Mesenchymal stem cell (in vitro differentiated cells and primary cell): Measurements from ENCODE around the gene STK33. TPM values are rescaled to one million over a fixed set of nuclear protein-coding genes. Genes with fewer than 3 reads are reported as not detected.

Experiments
- DNase-seq: peaks from one replicate; pipeline ENCODE4 v3.0.0-alpha.2; 2013
- H2AFZ ChIP-seq: one replicate; pipeline ENCODE4 v1.6.1; 2013; ENCODE audit warnings: low read depth, mild to moderate bottlenecking, control low read depth, inconsistent platforms, low read length, moderate library complexity
- H2AK5ac ChIP-seq: 2 replicates; pipeline ENCODE4 v1.6.1; 2013; ENCODE audit warnings: low read length, moderate library complexity, mild to moderate bottlenecking, inconsistent platforms; ENCODE audit not compliant: severe bottlenecking
- H2BK120ac ChIP-seq: one replicate; pipeline ENCODE4 v1.6.1; 2013; ENCODE audit warnings: low read depth, mild to moderate bottlenecking, inconsistent platforms, low read length, moderate library complexity
- H2BK12ac ChIP-seq, 2 experiments: one replicate each; pipeline ENCODE4 v1.6.1; 2013; ENCODE audit warnings: inconsistent platforms in 2 of 2, low read length in 2 of 2, mild to moderate bottlenecking in 2 of 2, moderate library complexity in 2 of 2, control low read depth in 1 of 2
- H2BK15ac ChIP-seq: one replicate; pipeline ENCODE4 v1.6.1; 2013; ENCODE audit warnings: mild to moderate bottlenecking, low read depth, inconsistent platforms; ENCODE audit not compliant: poor library complexity, severe bottlenecking
- H2BK5ac ChIP-seq: 2 replicates; pipeline ENCODE4 v1.6.1; 2013; ENCODE audit warnings: low read depth, mild to moderate bottlenecking, low read length, control low read depth, inconsistent platforms; ENCODE audit not compliant: poor library complexity, severe bottlenecking
- H3K14ac ChIP-seq, 2 experiments: one replicate each; pipeline ENCODE4 v1.6.1; 2013; ENCODE audit warnings: inconsistent platforms in 2 of 2, low read length in 2 of 2, control low read depth in 1 of 2, mild to moderate bottlenecking in 1 of 2, moderate library complexity in 1 of 2
- H3K18ac ChIP-seq, 2 experiments: one replicate each; pipeline ENCODE4 v1.6.1; 2013; ENCODE audit warnings: inconsistent platforms in 2 of 2, low read length in 2 of 2, control low read depth in 1 of 2, low read depth in 1 of 2, mild to moderate bottlenecking in 1 of 2
- H3K23ac ChIP-seq, 2 experiments: one replicate each; pipeline ENCODE4 v1.6.1; 2013; ENCODE audit warnings: inconsistent platforms in 2 of 2, low read length in 2 of 2, mild to moderate bottlenecking in 2 of 2, moderate library complexity in 2 of 2, control low read depth in 1 of 2
- H3K27ac ChIP-seq: 2 replicates; pipeline ENCODE4 v1.5.1; 2013; ENCODE audit warnings: mild to moderate bottlenecking, moderate library complexity, low read length, control low read depth, inconsistent platforms; ENCODE audit not compliant: poor library complexity, severe bottlenecking
- H3K27me3 ChIP-seq, 2 experiments: 2 replicates each; pipeline versions ENCODE4 v1.6.1 to v1.7.0; 2013; ENCODE audit warnings: low read length in 2 of 2, mild to moderate bottlenecking in 2 of 2, moderate library complexity in 2 of 2, control low read depth in 1 of 2, inconsistent platforms in 1 of 2; ENCODE audit not compliant: control insufficient read depth in 1 of 2, insufficient read depth in 1 of 2
- H3K36me3 ChIP-seq, 2 experiments: 2 replicates each; pipeline versions ENCODE4 v1.6.1 to v1.7.0; 2013; ENCODE audit warnings: low read length in 2 of 2, control low read depth in 1 of 2, inconsistent platforms in 1 of 2, low read depth in 1 of 2, mild to moderate bottlenecking in 1 of 2; ENCODE audit not compliant: insufficient read depth in 2 of 2, control insufficient read depth in 1 of 2
- H3K4ac ChIP-seq, 2 experiments: one replicate each; pipeline ENCODE4 v1.6.1; 2013; ENCODE audit warnings: inconsistent platforms in 2 of 2, low read length in 2 of 2, mild to moderate bottlenecking in 2 of 2, moderate library complexity in 2 of 2, control low read depth in 1 of 2, low read depth in 1 of 2
- H3K4me1 ChIP-seq: 2 replicates; pipeline ENCODE4 v1.6.1; 2013; ENCODE audit warnings: low read depth, low read length, control low read depth; ENCODE audit not compliant: control insufficient read depth, insufficient read depth
- H3K4me2 ChIP-seq: 2 replicates; pipeline ENCODE4 v1.6.1; 2013; ENCODE audit warnings: low read length, mild to moderate bottlenecking, inconsistent platforms; ENCODE audit not compliant: poor library complexity, severe bottlenecking
- H3K4me3 ChIP-seq, 2 experiments: 2 replicates each; pipeline versions ENCODE4 v1.5.1 to v1.7.0; 2013; ENCODE audit warnings: low read length in 2 of 2, mild to moderate bottlenecking in 2 of 2, control low read depth in 1 of 2, low read depth in 1 of 2; ENCODE audit not compliant: insufficient read depth in 1 of 2
- H3K79me1 ChIP-seq: replicated peaks from 2 replicates; pipeline ENCODE4 v1.6.1; 2013; ENCODE audit warnings: mild to moderate bottlenecking, control low read depth, low read length, inconsistent platforms; ENCODE audit not compliant: poor library complexity, severe bottlenecking
- H3K9ac ChIP-seq: 2 replicates; pipeline ENCODE4 v1.7.0; 2013; ENCODE audit warnings: mild to moderate bottlenecking, low read length, moderate library complexity
- H3K9me3 ChIP-seq: 2 replicates; pipeline ENCODE4 v1.7.0; 2013; ENCODE audit warnings: mild to moderate bottlenecking, low read length; ENCODE audit not compliant: control insufficient read depth
- H4K8ac ChIP-seq: one replicate; pipeline ENCODE4 v1.6.1; 2013; ENCODE audit warnings: inconsistent platforms, mild to moderate bottlenecking, low read length, moderate library complexity
- H4K91ac ChIP-seq: one replicate; pipeline ENCODE4 v1.6.1; 2013; ENCODE audit warnings: mild to moderate bottlenecking, low read length, inconsistent platforms
- WGBS: methylation state at CpG from one replicate; pipeline ENCODE4 v1.1.7; 2013; ENCODE audit warnings: mixed read lengths; 5-methylcytosine and 5-hydroxymethylcytosine counted together
- small RNA-seq: library from polyadenylated mRNA; stranded (forward); fragments of <200 nt; extraction: miRNeasy Mini kit (QIAGEN cat#:217004); gene quantifications from one replicate; pipeline ENCODE3, GENCODE V24; 2013; ENCODE audit warnings: low read depth

STK33 gene

GRCh38 chr11:8342821-8343681 lies 251.0 kb downstream of the STK33 start:
- H2BK12ac ChIP-seq: no peak overlapping the region
- no peak overlapping the region for H3K27ac ChIP-seq
- no peak overlapping the region for H2AFZ ChIP-seq
- H3K23ac ChIP-seq: no peak overlapping the region
- H3K9ac ChIP-seq: no peak overlapping the region
- H3K4me1 ChIP-seq: peaks cover 3% of the 10 kb centered on the region
- no peak overlapping the region for H3K4ac ChIP-seq
- H3K27me3 ChIP-seq: peaks cover 20 to 89% of the 10 kb centered on the region in 2 experiments
- H3K4me3 ChIP-seq: no peak overlapping the region
- H2BK5ac ChIP-seq: no peak overlapping the region
- H3K4me2 ChIP-seq: no peak overlapping the region
- H3K18ac ChIP-seq: no peak overlapping the region
- no peak overlapping the region for H4K8ac ChIP-seq
- DNase-seq: no peak
- no peak overlapping the region for H2AK5ac ChIP-seq
- 82% methylated on average over 18 of the region's 18 CpGs for WGBS
- no peaks in the 10 kb centered on the region for H3K9me3 ChIP-seq
- H3K36me3 ChIP-seq: no peaks in the 10 kb centered on the region
- no peak overlapping the region for H3K14ac ChIP-seq
- no peaks in the 10 kb centered on the region for H3K79me1 ChIP-seq
- H2BK120ac ChIP-seq: no peak overlapping the region
- H2BK15ac ChIP-seq: no peak overlapping the region
- no peak overlapping the region for H4K91ac ChIP-seq

DNA sequence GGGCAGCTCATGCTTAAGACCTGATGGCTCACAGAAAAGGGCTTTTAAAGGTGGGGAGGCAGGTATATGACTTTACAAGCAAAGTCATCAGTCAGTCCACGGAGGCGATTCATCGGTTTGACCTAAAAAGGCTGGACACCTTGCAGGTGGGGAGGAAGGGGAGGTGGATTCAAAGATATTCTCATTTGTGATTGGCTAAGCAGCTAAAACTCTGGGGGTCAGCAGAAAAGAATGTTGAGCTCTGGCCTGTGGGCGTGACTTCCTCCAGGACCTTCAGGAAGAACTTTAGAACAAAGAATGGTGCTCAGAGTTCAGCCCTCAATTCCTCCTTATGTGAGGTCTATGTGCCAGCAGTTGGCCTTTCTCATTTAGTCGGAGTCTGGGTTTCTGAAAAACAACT lies 252.0 kb downstream of the STK33 start:
- Histone ChIP-seq H3K18ac (no peak overlapping the region), H3K4ac (no peak overlapping the region), H3K4me1 (peaks cover 3% of the 10 kb centered on the region), H3K23ac (no peak overlapping the region), H3K36me3 (no peaks in the 10 kb centered on the region), H4K91ac (no peak overlapping the region), H2AK5ac (no peak overlapping the region), H2BK120ac (no peak overlapping the region), H3K27ac (no peak overlapping the region), H3K27me3 (peaks cover 20 to 79% of the 10 kb centered on the region in 2 experiments), H3K14ac (no peak overlapping the region), H3K9me3 (no peaks in the 10 kb centered on the region), H2BK15ac (no peak overlapping the region), H3K4me2 (no peak overlapping the region), H3K79me1 (no peaks in the 10 kb centered on the region), H2BK12ac (no peak overlapping the region), H2AFZ (no peak overlapping the region), H4K8ac (no peak overlapping the region), H2BK5ac (no peak overlapping the region), H3K9ac (no peak overlapping the region), H3K4me3 (no peak overlapping the region)
- 80% methylated on average over 5 of the region's 5 CpGs for WGBS
- DNase-seq: no peak

Small RNAs within 50 kb of the gene (small RNA-seq; reads per million reads assigned to genes)
- gene RF00601: not detected
